Adipocyte (in vitro differentiated cells): ENCODE measurements around the gene THSD8.
A peak's percentile ranks its signal among the peaks of the same experiment; 100 is the strongest.
"Not testable (repeated sequence)": the region's sequence is repeated elsewhere in the genome, so short reads cannot be mapped to it uniquely, and the experiment has no call there.

Experiments used
- DNase-seq: peaks from one replicate; pipeline ENCODE4 v3.0.0-alpha.2; 2015; ENCODE audit warnings: low read depth
- H3K27me3 ChIP-seq: replicated peaks from 2 replicates; pipeline ENCODE4 v1.7.0; 2013; ENCODE audit warnings: mild to moderate bottlenecking, low read length, moderate library complexity; ENCODE audit not compliant: control insufficient read depth, insufficient read depth
- H3K36me3 ChIP-seq: 2 replicates; pipeline ENCODE4 v1.7.0; 2013; ENCODE audit warnings: low read length, mild to moderate bottlenecking, moderate library complexity; ENCODE audit not compliant: control insufficient read depth, insufficient read depth, severe bottlenecking
- H3K4me1 ChIP-seq: 2 replicates; pipeline ENCODE4 v1.7.0; 2013; ENCODE audit warnings: mild to moderate bottlenecking, low read length, moderate library complexity; ENCODE audit not compliant: control insufficient read depth, insufficient read depth
- H3K4me3 ChIP-seq: 2 replicates; pipeline ENCODE4 v1.7.0; 2013; ENCODE audit warnings: mild to moderate bottlenecking, low read length, moderate library complexity
- H3K9ac ChIP-seq: 2 replicates; pipeline ENCODE4 v1.7.0; 2013; ENCODE audit warnings: mild to moderate bottlenecking, low read length, moderate library complexity
- H3K9me3 ChIP-seq: 2 replicates; pipeline ENCODE4 v1.7.0; 2013; ENCODE audit warnings: mild to moderate bottlenecking, low read length, moderate library complexity; ENCODE audit not compliant: control insufficient read depth

The THSD8 gene

GRCh38 chr19:12794971-12795381 lies 6.9 kb upstream of the THSD8 start:
- DNase-seq = no peak
- H3K36me3 ChIP-seq = peaks cover 11% of the 10 kb centered on the region
- H3K9me3 ChIP-seq = no peaks in the 10 kb centered on the region
- no peak overlapping the region for H3K4me3 ChIP-seq
- peak overlapping the region; percentile 29 for H3K9ac ChIP-seq
- peaks cover 22% of the 10 kb centered on the region for H3K4me1 ChIP-seq
- H3K27me3 ChIP-seq = no peaks in the 10 kb centered on the region

- H3K36me3 ChIP-seq = peaks cover 16% of the 10 kb centered on the region
- no peaks in the 10 kb centered on the region for H3K9me3 ChIP-seq
- DNase-seq = peak; percentile 92
- H3K4me3 ChIP-seq = no peak overlapping the region
- no peaks in the 10 kb centered on the region for H3K27me3 ChIP-seq
- H3K9ac ChIP-seq = peak overlapping the region; percentile 52
- peaks cover 24% of the 10 kb centered on the region for H3K4me1 ChIP-seq
Observed at GRCh38 chr19:12796146-12797071, 5.5 kb upstream of the THSD8 start.

GRCh38 chr19:12797141-12797587 lies 4.7 kb upstream of the THSD8 start:
- Histone ChIP-seq H3K9ac (no peak overlapping the region), H3K36me3 (peaks cover 16% of the 10 kb centered on the region), H3K9me3 (no peaks in the 10 kb centered on the region), H3K27me3 (no peaks in the 10 kb centered on the region), H3K4me3 (no peak overlapping the region), H3K4me1 (peaks cover 28% of the 10 kb centered on the region)
- DNase-seq = no peak

- H3K9ac ChIP-seq, H3K9me3 ChIP-seq: not testable (repeated sequence)
Observed at GRCh38 chr19:12797607-12798006, 4.3 kb upstream of the THSD8 start.

GRCh38 chr19:12799742-12800465 lies 2.0 kb upstream of the THSD8 start:
- DNase-seq = no peak
- no peaks in the 10 kb centered on the region for H3K9me3 ChIP-seq
- H3K27me3 ChIP-seq = no peaks in the 10 kb centered on the region
- H3K4me3 ChIP-seq = peak overlapping the region; percentile 89
- H3K36me3 ChIP-seq = peaks cover 16% of the 10 kb centered on the region
- H3K9ac ChIP-seq = peak overlapping the region; percentile 94
- peaks cover 30% of the 10 kb centered on the region for H3K4me1 ChIP-seq

More at GRCh38 chr19:12797607-12798006, 4.3 kb upstream of the THSD8 start:
- H3K27me3 ChIP-seq, DNase-seq, H3K4me3 ChIP-seq: not testable (repeated sequence)
- Histone ChIP-seq H3K4me1 (peaks cover 32% of the 10 kb centered on the region), H3K36me3 (peaks cover 16% of the 10 kb centered on the region)

- peak overlapping the region; percentile 94 for H3K9ac ChIP-seq
- no peaks in the 10 kb centered on the region for H3K27me3 ChIP-seq
- peaks cover 30% of the 10 kb centered on the region for H3K4me1 ChIP-seq
- peaks cover 16% of the 10 kb centered on the region for H3K36me3 ChIP-seq
- DNase-seq = no peak
- peak overlapping the region; percentile 89 for H3K4me3 ChIP-seq
- H3K9me3 ChIP-seq = no peaks in the 10 kb centered on the region
Observed at GRCh38 chr19:12800466-12800770, 1.5 kb upstream of the THSD8 start.

GRCh38 chr19:12800923-12801465 lies 875 bp upstream of the THSD8 start:
- Histone ChIP-seq H3K4me3 (peak overlapping the region; percentile 89), H3K9me3 (no peaks in the 10 kb centered on the region), H3K4me1 (peaks cover 28% of the 10 kb centered on the region), H3K27me3 (no peaks in the 10 kb centered on the region), H3K36me3 (peaks cover 16% of the 10 kb centered on the region), H3K9ac (peak overlapping the region; percentile 94)
- DNase-seq = peak; percentile 51

GRCh38 chr19:12802267-12803106 lies 618 bp downstream of the THSD8 start:
- Histone ChIP-seq H3K36me3 (peaks cover 16% of the 10 kb centered on the region), H3K9me3 (no peaks in the 10 kb centered on the region), H3K27me3 (no peaks in the 10 kb centered on the region), H3K9ac (peak overlapping the region; percentile 94), H3K4me1 (peaks cover 33% of the 10 kb centered on the region), H3K4me3 (peak overlapping the region; percentile 89)
- peak; percentile 43 for DNase-seq

- no peaks in the 10 kb centered on the region for H3K9me3 ChIP-seq
- H3K4me1 ChIP-seq = peaks cover 33% of the 10 kb centered on the region
- no peak overlapping the region for H3K4me3 ChIP-seq
- peaks cover 14% of the 10 kb centered on the region for H3K36me3 ChIP-seq
- H3K27me3 ChIP-seq = no peaks in the 10 kb centered on the region
- no peak overlapping the region for H3K9ac ChIP-seq
- no peak for DNase-seq
Observed at GRCh38 chr19:12804051-12804450, 2.2 kb downstream of the THSD8 start.

GRCh38 chr19:12806242-12807081 lies 4.6 kb downstream of the THSD8 start, which contains the start of gene RNASEH2A:
RNASEH2A (plus strand) TSS chr19:12806584; CDS start chr19:12806674, 90 bp downstream.
- H3K4me3 ChIP-seq = peak within 1 kb of the TSS; percentile 85
- no peaks in the 10 kb centered on the region for H3K36me3 ChIP-seq
- H3K9me3 ChIP-seq = no peaks in the 10 kb centered on the region
- H3K4me1 ChIP-seq = peaks cover 20% of the 10 kb centered on the region
- peak within 1 kb of the TSS; percentile 82 for H3K9ac ChIP-seq
- H3K27me3 ChIP-seq = no peaks in the 10 kb centered on the region
- peak; percentile 95 for DNase-seq
